Activated T-cell treated with anti-CD3 and anti-CD28 coated beads for 24 hours (primary cell): Measurements from ENCODE around the gene COL18A1.
"Not testable (repeated sequence)": the region's sequence is repeated elsewhere in the genome, so short reads cannot be mapped to it uniquely, and the experiment has no call there.

ENCODE experiments used
- DNase-seq: peaks from one replicate; pipeline ENCODE4 v3.0.0-alpha.2; 2020; ENCODE audit warnings: low read depth

COL18A1 gene

GRCh38 chr21:45404730-45405270 is at the start of gene COL18A1:
TSS of gene COL18A1 (plus strand) at chr21:45405165. CDS start at chr21:45405231, 66 bp downstream.
- DNase-seq, result no peak

GRCh38 chr21:45355573-45355972 is 49.4 kb upstream of the COL18A1 start:
- DNase-seq, result no peak

GRCh38 chr21:45356251-45356650 is 48.7 kb upstream of the COL18A1 start:
- DNase-seq, result no peak

GRCh38 chr21:45356653-45357435 is 48.1 kb upstream of the COL18A1 start:
- no peak for DNase-seq

GRCh38 chr21:45357436-45358260 is 47.3 kb upstream of the COL18A1 start:
- DNase-seq, result no peak

GRCh38 chr21:45358261-45358670 is 46.7 kb upstream of the COL18A1 start:
- DNase-seq, result no peak

- DNase-seq, result no peak
Observed at GRCh38 chr21:45358711-45359310, 46.2 kb upstream of the COL18A1 start.

GRCh38 chr21:45359451-45360217 is 45.3 kb upstream of the COL18A1 start:
- no peak for DNase-seq

- no peak for DNase-seq
Observed at GRCh38 chr21:45361033-45361997, 43.6 kb upstream of the COL18A1 start.

- no peak for DNase-seq
Observed at GRCh38 chr21:45362077-45362747, 42.8 kb upstream of the COL18A1 start.

GRCh38 chr21:45362748-45363145 is 42.2 kb upstream of the COL18A1 start:
- DNase-seq, result no peak

- not testable (repeated sequence) for DNase-seq
Observed at GRCh38 chr21:45363272-45363671, 41.7 kb upstream of the COL18A1 start.

- peak; percentile 28 for DNase-seq
Observed at GRCh38 chr21:45363921-45364467, 41.0 kb upstream of the COL18A1 start.

GRCh38 chr21:45364468-45365185 is 40.3 kb upstream of the COL18A1 start:
- no peak for DNase-seq

GRCh38 chr21:45365186-45365607 is 39.8 kb upstream of the COL18A1 start:
- DNase-seq, result no peak

GRCh38 chr21:45365608-45366241 is 39.2 kb upstream of the COL18A1 start:
- no peak for DNase-seq

GRCh38 chr21:45366476-45366875 is 38.5 kb upstream of the COL18A1 start:
- DNase-seq, result no peak

GRCh38 chr21:45366931-45367401 is 38.0 kb upstream of the COL18A1 start:
- DNase-seq, result no peak
